DOHH2 (cell line): ENCODE results near the gene RPL15.

Source experiments
- H3F3A ChIP-seq: fragments of 200-600 bp; sonication (generic), shearing (Covaris generic); 2 replicates; pipeline ENCODE4 v1.6.0; 2016; ENCODE audit warnings: antibody characterized with exemption, mild to moderate bottlenecking; ENCODE audit not compliant: control insufficient read depth, insufficient read depth
- H3K27ac ChIP-seq: fragments of 200-600 bp; sonication (generic); 2 replicates; pipeline ENCODE4 v1.5.1; 2014; ENCODE audit warnings: low read depth, mild to moderate bottlenecking, low read length, moderate library complexity
- H3K27me3 ChIP-seq: fragments of 200-600 bp; sonication (generic); 2 replicates; pipeline ENCODE4 v1.6.1; 2014; ENCODE audit warnings: mild to moderate bottlenecking, low read length, mixed read lengths; ENCODE audit not compliant: control insufficient read depth
- H3K36me3 ChIP-seq: fragments of 200-600 bp; sonication (generic); 2 replicates; pipeline ENCODE4 v1.6.1; 2014; ENCODE audit warnings: mild to moderate bottlenecking, low read length, moderate library complexity, mixed read lengths; ENCODE audit not compliant: control insufficient read depth
- H3K4me1 ChIP-seq: fragments of 200-600 bp; sonication (generic); 2 replicates; pipeline ENCODE4 v1.6.1; 2014; ENCODE audit warnings: mild to moderate bottlenecking, low read length, mixed read lengths; ENCODE audit not compliant: control insufficient read depth
- H3K4me2 ChIP-seq: fragments of 200-600 bp; sonication (generic); 2 replicates; pipeline ENCODE4 v1.6.0; 2014; ENCODE audit warnings: mild to moderate bottlenecking, low read length, moderate library complexity
- H3K4me3 ChIP-seq: fragments of 200-600 bp; sonication (generic); 2 replicates; pipeline ENCODE4 v1.5.1; 2014; ENCODE audit warnings: mild to moderate bottlenecking, low read length, mixed read lengths
- H3K79me2 ChIP-seq: fragments of 200-600 bp; sonication (generic); 2 replicates; pipeline ENCODE4 v1.6.1; 2014; ENCODE audit warnings: mild to moderate bottlenecking, low read length, mixed read lengths; ENCODE audit not compliant: control insufficient read depth
- H3K9me2 ChIP-seq: fragments of 200-600 bp; sonication (generic); replicated peaks from 2 replicates; pipeline ENCODE4 v1.6.1; 2014; ENCODE audit warnings: mild to moderate bottlenecking, low read length, mixed read lengths; ENCODE audit not compliant: control insufficient read depth
- H3K9me3 ChIP-seq: fragments of 200-600 bp; sonication (generic); 2 replicates; pipeline ENCODE4 v1.6.1; 2014; ENCODE audit warnings: antibody characterized with exemption, low read length, mixed read lengths; ENCODE audit not compliant: control insufficient read depth, insufficient read depth
- H4K20me1 ChIP-seq: fragments of 200-600 bp; sonication (generic); 2 replicates; pipeline ENCODE4 v1.6.0; 2014; ENCODE audit warnings: low read depth, mild to moderate bottlenecking, antibody characterized with exemption, low read length, moderate library complexity; ENCODE audit not compliant: control insufficient read depth, insufficient read depth
- EZH2phosphoT487 ChIP-seq: fragments of 200-600 bp; sonication (generic); IDR thresholded peaks from 2 replicates; pipeline ENCODE4 v1.6.1; 2017; ENCODE audit warnings: borderline replicate concordance, mild to moderate bottlenecking, antibody characterized with exemption, low read length, moderate library complexity, mixed read lengths
- TF ChIP-seq, protein P1 (sequence below): fragments of 200-600 bp; sonication (generic); IDR thresholded peaks from one replicate; pipeline ENCODE4 v1.5.1; 2014; ENCODE audit warnings: antibody characterized with exemption, mild to moderate bottlenecking, low read depth, low read length; ENCODE audit not compliant: poor library complexity, severe bottlenecking

Gene RPL15

GRCh38 chr3:23932571-23932970 is 15.6 kb downstream of the RPL15 start:
- H3K9me2 ChIP-seq, result no peaks in the 10 kb centered on the region
- H3K4me2 ChIP-seq, result no peak overlapping the region
- H3K27ac ChIP-seq, result no peak overlapping the region
- no peaks in the 10 kb centered on the region for H4K20me1 ChIP-seq
- H3F3A ChIP-seq, result no peaks in the 10 kb centered on the region
- no peaks in the 10 kb centered on the region for H3K36me3 ChIP-seq
- no peaks in the 10 kb centered on the region for H3K9me3 ChIP-seq
- H3K79me2 ChIP-seq, result no peaks in the 10 kb centered on the region
- no peak overlapping the region for H3K4me3 ChIP-seq
- TF ChIP-seq, protein P1, sequence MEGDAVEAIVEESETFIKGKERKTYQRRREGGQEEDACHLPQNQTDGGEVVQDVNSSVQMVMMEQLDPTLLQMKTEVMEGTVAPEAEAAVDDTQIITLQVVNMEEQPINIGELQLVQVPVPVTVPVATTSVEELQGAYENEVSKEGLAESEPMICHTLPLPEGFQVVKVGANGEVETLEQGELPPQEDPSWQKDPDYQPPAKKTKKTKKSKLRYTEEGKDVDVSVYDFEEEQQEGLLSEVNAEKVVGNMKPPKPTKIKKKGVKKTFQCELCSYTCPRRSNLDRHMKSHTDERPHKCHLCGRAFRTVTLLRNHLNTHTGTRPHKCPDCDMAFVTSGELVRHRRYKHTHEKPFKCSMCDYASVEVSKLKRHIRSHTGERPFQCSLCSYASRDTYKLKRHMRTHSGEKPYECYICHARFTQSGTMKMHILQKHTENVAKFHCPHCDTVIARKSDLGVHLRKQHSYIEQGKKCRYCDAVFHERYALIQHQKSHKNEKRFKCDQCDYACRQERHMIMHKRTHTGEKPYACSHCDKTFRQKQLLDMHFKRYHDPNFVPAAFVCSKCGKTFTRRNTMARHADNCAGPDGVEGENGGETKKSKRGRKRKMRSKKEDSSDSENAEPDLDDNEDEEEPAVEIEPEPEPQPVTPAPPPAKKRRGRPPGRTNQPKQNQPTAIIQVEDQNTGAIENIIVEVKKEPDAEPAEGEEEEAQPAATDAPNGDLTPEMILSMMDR, result no peak
- TF ChIP-seq EZH2phosphoT487, result no peak
- no peaks in the 10 kb centered on the region for H3K4me1 ChIP-seq
- H3K27me3 ChIP-seq, result peaks cover 6% of the 10 kb centered on the region; the same call in 1 of the 2 replicates

DNA sequence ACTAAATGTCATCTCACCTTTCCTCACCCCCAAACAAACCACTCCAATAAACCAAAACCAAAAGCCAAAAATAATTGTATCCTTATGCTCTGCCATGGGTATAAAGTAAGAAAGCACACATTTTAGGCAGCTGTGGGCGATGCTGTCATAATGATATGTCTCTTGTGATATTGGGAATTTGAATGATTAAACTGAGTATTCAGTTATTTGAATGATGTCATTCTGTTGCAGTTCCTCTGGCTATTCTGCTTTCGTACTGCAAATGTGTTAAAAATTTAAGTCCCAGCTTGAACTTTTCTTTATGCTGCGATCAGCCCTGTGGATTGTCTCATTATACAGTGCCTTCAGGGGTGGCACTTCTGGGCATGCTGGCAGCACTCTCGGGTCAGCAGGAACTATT is 17.3 kb downstream of the RPL15 start:
- no peaks in the 10 kb centered on the region for H3K36me3 ChIP-seq
- no peak overlapping the region for H3K4me2 ChIP-seq
- no peaks in the 10 kb centered on the region for H3F3A ChIP-seq
- no peaks in the 10 kb centered on the region for H3K79me2 ChIP-seq
- H3K27ac ChIP-seq, result no peak overlapping the region
- TF ChIP-seq EZH2phosphoT487, result no peak
- TF ChIP-seq, protein P1, result no peak
- no peaks in the 10 kb centered on the region for H3K4me1 ChIP-seq
- H3K27me3 ChIP-seq, result peaks cover 13% of the 10 kb centered on the region; the same call in 1 of the 2 replicates
- no peaks in the 10 kb centered on the region for H3K9me3 ChIP-seq
- H3K4me3 ChIP-seq, result no peak overlapping the region
- H3K9me2 ChIP-seq, result no peaks in the 10 kb centered on the region
- no peaks in the 10 kb centered on the region for H4K20me1 ChIP-seq

DNA sequence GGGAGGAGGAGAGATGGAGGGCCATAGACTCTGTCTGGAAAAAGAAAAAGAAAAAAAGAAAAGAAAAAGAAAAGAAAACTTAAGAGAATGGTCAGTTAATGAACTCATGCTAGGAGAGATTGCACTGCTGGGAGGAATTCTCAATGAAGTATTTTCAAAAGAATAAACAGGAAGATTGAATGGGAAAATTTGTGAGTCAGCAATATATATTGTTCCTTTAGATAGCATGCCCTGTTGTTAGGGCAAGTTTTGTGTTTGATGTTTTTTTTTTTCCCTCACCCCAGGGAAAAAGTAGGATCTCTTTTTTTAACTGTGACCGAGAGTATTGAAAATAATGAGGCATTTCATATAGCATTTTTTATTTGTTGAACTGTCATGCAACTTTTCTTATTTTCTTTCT is 20.4 kb downstream of the RPL15 start:
- H3F3A ChIP-seq, result no peaks in the 10 kb centered on the region
- no peaks in the 10 kb centered on the region for H3K9me3 ChIP-seq
- TF ChIP-seq, protein P1, result no peak
- no peak for TF ChIP-seq EZH2phosphoT487
- no peaks in the 10 kb centered on the region for H4K20me1 ChIP-seq
- H3K27ac ChIP-seq, result no peak overlapping the region
- peaks cover 13% of the 10 kb centered on the region; the same call in 1 of the 2 replicates for H3K27me3 ChIP-seq
- no peaks in the 10 kb centered on the region for H3K4me1 ChIP-seq
- no peak overlapping the region for H3K4me2 ChIP-seq
- H3K9me2 ChIP-seq, result no peaks in the 10 kb centered on the region
- no peaks in the 10 kb centered on the region for H3K36me3 ChIP-seq
- no peaks in the 10 kb centered on the region for H3K79me2 ChIP-seq
- H3K4me3 ChIP-seq, result no peak overlapping the region

DNA sequence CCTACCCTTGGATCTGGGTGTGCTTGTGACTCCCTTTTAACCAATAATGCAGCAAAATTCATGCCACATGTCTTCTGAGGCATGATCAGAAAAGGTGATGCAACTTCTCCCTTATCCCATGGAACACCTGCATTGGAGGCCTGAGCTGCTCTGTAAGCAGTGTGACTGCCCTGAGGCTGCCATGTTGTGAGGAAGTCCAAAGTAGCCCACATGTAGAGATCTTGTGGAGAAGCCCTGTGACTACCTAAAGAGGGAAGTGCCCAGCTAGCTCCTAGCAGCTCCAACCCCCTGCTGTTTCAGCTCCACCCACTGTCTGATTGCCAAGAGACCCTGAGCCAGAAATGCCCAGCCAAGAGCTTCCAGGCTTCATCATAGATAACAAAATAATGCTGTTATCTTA is 21.8 kb downstream of the RPL15 start:
- H3K4me3 ChIP-seq, result no peak overlapping the region
- no peak overlapping the region for H3K4me2 ChIP-seq
- no peaks in the 10 kb centered on the region for H3K36me3 ChIP-seq
- no peaks in the 10 kb centered on the region for H4K20me1 ChIP-seq
- no peak overlapping the region for H3K27ac ChIP-seq
- H3F3A ChIP-seq, result peaks cover 4% of the 10 kb centered on the region; the same call in 1 of the 2 replicates
- H3K9me2 ChIP-seq, result no peaks in the 10 kb centered on the region
- H3K9me3 ChIP-seq, result no peaks in the 10 kb centered on the region
- H3K4me1 ChIP-seq, result peaks cover under 1% of the 10 kb centered on the region; the same call in 1 of the 2 replicates
- TF ChIP-seq, protein P1, result no peak
- no peak for TF ChIP-seq EZH2phosphoT487
- no peaks in the 10 kb centered on the region for H3K79me2 ChIP-seq
- H3K27me3 ChIP-seq, result peaks cover 15% of the 10 kb centered on the region
